HG03060 (cell line): ENCODE measurements around the gene CMC2.

Experiments
- ATAC-seq: cut with Tn5 transposase; IDR thresholded peaks from one replicate; pipeline ENCODE4 v1.9.1; 2021; ENCODE audit warnings: low read depth, moderate number of reproducible peaks; ENCODE audit not compliant: unreplicated experiment

The CMC2 gene

DNA sequence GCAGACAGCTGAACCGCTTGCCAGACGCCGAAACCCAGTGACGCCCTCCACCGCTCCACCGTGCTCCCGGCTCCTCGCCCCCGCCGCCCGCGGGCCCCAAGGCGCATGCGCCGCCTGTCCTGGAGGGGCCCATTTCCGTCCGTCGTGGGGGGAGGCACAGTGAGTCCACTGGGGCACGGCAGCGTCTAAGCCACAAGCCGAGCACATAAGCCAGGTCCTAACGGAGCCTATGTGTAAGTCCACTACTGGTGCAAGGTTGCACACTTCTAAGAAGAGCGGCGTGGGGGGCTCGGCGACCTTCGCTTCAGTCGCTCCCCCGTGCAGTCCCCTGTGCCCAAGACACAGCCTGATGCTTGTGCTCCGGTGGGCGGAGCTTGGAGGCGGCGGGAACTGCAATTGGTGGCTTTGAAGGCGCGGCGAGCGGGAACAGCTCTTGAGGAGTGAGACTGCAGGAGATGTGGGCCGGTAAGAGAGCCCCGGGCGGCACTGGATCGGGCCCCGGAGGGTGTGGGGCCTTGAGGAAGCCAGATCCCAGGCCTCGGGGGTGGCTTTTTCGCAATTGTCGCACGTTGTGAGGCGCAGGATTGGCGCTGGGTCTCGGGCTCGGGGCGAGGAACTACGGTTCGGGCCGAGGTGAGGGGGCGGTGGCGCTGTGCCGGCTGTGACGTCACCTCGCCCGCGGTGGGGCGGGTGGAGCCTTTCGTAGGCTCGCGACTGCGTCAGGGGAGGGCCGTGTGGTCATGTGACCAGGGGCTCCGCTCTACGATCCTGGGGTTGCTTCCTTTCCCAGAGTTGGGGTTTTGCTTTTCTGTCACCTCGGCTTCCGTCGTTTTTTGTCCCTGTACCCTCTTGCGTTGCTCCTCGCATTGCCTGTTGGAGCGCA, at the start of gene CMC2, which contains the start of gene CENPN:
CMC2 (minus strand) TSS at position 73 of the 883 bp plus-strand sequence. CDS start 9,491 bp downstream, outside the sequence.
CENPN (plus strand) TSS at position 402 of the 883 bp plus-strand sequence. CDS start 4,726 bp downstream, outside the sequence.
- ATAC-seq, result peak; percentile 82

DNA sequence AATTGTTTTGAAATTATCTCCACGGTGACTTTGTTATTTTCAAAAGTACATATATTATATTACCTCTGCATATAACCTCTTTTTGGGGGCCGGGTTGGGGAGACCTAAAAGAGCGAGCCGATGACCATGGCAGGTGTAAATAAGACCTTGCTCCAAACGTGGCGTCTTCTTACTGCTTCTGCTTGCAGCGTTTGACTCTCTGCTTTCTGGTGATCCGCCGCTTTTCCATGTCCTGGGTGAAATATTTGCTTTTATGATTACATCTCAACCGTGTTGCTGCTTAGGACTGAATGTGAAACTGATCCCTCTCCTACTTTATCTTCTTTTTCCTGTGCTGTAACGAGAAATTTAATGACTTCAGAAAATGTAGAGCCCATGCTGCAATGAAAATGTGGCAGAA, 47.1 kb upstream of the CMC2 start:
- ATAC-seq, result no peak

DNA sequence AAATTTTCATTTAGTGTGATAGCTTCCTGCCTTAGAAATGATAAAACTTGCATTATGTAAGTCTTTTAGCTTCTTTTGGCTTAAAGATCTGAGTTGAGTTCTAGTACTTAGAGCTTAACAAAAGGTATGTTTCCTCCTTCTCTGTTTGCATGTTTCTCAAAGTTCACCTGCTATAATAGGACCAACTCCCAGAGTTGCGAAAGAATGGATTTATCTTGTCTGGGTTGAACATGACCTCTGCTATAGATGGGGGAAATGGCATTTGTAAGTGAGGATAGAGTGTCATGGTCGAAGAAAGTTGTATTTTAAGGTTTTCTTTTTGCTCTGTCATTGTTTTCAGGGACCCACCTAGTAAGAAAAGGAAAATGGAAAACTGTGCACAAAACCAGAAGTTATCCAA, 36.1 kb upstream of the CMC2 start:
- no peak for ATAC-seq

DNA sequence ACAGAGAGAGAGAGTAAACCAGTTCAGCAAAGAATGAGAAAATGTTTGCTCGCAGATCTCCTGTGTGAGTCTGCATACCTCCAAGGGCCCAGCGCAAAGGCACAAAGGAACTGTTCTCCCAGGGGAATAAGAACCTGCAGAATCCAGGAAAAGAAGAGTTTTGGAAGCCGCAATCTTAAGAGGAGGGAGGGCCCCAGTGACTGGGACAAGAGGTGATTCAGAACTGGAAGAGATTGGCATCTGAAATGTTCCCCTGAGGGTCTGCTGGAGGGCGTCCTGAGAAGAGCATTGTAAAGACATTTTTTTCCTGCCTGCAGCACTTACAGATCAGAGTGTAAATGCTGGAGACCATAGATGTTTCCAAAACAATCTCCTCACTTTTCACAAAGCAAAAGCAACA, 35.0 kb upstream of the CMC2 start:
- ATAC-seq, result no peak

DNA sequence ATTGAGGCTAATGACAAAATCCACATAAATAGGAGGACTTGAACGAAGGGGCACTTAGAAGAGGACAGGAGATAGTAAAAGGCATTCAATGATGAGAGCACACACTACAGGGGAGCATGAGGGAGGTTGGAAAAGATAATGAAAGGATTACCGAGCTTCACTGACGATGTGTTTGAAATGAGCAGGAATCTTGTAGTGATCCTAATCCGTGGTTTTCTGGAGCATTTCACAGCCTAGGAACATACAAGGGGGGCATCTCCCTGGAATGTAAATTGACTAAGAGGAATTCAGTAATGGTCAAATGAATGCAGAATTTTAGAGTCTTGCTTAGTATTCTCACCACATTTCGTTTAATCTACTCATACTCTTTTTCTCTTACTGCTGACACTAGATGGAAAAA, 34.2 kb upstream of the CMC2 start:
- no peak for ATAC-seq

- no peak for ATAC-seq
Observed at GRCh38 chr16:81040131-81040530, 33.4 kb upstream of the CMC2 start.

- no peak for ATAC-seq
Observed at GRCh38 chr16:81036751-81037350, 30.2 kb upstream of the CMC2 start.

DNA sequence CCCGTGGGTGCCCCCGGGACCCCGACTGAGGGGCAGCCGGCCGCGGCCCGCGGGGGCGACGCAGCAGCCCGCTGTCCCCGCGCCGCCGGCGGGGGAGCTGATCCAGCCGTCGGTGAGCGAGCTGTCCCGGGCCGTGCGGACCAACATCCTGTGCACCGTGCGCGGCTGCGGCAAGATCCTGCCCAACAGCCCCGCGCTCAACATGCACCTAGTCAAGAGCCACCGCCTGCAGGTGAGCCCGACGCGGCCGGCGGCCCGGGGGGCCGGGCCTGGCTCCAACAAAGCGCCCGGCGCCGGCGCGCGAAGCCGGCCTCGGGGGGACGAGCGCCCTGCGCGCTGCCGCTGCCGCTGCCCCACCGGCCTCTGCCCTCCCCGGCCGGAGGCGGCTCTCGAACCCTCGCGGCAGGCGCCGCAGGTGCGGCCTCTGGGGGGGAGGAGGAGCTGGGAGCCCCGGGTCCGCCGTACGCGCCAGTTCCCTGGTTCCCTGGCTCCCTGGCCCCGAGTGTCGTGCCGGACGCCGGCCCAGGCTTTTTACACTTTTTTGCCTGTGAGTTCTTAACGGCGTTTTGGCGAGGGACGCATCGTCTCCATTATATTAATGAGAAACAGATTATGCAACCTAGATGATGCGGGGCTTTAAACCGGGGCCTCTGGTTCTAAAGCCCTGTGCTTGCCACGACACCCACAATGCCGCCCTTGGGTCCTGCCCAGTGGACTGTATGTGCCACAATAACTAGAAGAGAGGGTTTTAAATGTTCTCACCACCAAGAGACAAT, 29.5 kb upstream of the CMC2 start:
- no peak for ATAC-seq

DNA sequence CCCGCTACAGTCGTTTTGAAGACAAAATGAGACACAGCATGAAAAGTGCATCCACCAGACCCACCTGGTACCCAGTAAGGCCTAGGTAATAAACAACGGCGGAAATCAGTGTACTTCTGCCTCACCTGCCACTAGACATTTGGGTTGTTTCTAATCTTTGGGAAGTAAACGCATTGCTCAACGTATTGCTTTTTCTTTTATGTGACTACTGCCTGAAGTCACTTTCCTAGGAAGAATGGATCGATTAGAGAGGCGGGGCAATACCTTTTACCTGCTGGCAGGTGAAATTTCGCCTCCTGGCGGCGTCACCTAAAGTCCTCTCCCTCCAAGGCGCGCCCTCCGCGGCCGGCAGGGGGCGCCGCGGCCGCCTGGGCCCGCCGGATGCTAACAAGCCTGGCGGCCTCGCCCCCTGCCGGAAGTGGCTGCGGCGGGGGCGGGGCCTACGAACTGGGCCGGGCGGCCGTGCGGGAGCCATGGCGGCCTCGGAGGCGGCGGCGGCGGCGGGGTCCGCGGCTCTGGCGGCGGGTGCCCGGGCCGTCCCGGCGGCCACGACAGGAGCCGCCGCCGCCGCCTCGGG, 28.8 kb upstream of the CMC2 start, which contains the start of gene ATMIN:
ATMIN (plus strand) TSS at position 445 of the 577 bp plus-strand sequence; CDS start at position 474, 29 bp downstream.
- no peak for ATAC-seq

GRCh38 chr16:81029930-81030604, 23.4 kb upstream of the CMC2 start:
- no peak for ATAC-seq

DNA sequence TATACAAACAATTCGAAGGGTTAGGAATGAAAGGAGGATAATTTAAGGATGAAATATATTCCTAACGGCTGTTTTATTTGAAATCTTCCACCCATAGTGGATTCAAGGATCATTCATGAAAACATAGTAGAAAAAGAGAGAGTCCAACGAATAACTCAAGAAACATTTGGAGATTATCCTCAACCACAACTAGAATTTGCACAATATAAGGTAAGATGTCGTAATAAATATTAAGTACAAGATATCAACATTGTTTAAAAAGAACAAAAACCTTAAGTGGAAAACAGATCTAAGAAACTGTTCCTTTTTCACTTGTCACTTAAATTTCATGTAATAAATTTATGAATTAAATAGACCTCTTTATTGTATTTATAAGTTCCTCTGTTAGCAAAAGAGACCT, 19.7 kb upstream of the CMC2 start:
- no peak for ATAC-seq

DNA sequence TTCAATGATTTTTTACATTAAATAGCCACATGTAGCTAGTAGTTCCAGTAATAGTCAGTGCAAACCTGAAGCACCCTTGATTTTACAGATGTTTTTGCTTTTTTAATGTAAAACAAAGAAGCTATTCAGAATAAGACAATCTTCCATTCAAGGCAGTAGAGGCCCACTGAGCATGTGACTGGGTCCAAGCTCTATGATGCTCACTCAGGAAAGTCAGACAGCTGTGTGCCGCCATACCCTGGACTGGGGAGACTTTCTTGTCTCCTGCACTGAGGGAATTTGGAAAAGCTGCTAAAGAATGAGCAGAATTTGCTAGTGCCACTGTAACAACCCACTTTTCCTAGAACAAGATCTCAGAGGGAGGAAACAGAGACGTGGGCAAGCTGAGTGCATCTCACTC, 11.8 kb upstream of the CMC2 start:
- no peak for ATAC-seq

DNA sequence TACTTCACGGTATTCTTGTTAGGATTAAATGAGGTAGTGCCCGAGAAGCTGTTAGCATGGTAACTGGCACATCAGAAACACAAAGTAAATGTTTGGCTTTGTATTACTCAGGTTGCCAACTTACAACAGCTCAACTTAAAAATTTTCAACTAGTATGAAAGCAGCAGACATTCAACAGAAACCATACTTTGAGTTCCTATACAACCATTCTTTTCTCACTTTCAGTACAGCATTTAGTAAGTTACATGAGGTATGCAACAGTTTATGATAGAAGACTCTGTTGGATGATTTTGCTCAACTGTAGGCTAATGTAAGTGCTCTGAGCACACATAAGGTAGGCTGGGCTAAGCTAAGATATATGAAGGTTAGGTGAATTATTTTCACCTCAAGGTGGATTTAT, 8.0 kb upstream of the CMC2 start:
- ATAC-seq, result no peak

- ATAC-seq, result no peak
Observed at GRCh38 chr16:81012974-81013373, 6.3 kb upstream of the CMC2 start.

- no peak for ATAC-seq
Observed at GRCh38 chr16:81008505-81008789, 1.8 kb upstream of the CMC2 start.

GRCh38 chr16:81006211-81006812, 373 bp downstream of the CMC2 start:
- ATAC-seq, result peak; percentile 7

GRCh38 chr16:81005610-81006161, 999 bp downstream of the CMC2 start:
- ATAC-seq, result no peak

GRCh38 chr16:81004646-81005353, 1.9 kb downstream of the CMC2 start:
- ATAC-seq, result no peak
